ENCODE measurements around the gene VWF.

GRCh38 chr12:5952031-5952430 lies 172.4 kb downstream of the VWF start:
- TF ChIP-seq POLR2A (IDR thresholded peaks at IDR 0.05; ENCODE audit: low read length) (no peak), GATA1 (IDR thresholded peaks at IDR 0.05; ENCODE audit: low read depth, low read length) (no peak)

Measured in erythroblast (primary cell).